Measurements from ENCODE around the gene TNFSF8. TPM values are rescaled to one million over a fixed set of nuclear protein-coding genes. Genes with fewer than 3 reads are reported as not detected.

Gene TNFSF8
- total RNA-seq, 1 experiment from 2014 or later = not detected

DNA sequence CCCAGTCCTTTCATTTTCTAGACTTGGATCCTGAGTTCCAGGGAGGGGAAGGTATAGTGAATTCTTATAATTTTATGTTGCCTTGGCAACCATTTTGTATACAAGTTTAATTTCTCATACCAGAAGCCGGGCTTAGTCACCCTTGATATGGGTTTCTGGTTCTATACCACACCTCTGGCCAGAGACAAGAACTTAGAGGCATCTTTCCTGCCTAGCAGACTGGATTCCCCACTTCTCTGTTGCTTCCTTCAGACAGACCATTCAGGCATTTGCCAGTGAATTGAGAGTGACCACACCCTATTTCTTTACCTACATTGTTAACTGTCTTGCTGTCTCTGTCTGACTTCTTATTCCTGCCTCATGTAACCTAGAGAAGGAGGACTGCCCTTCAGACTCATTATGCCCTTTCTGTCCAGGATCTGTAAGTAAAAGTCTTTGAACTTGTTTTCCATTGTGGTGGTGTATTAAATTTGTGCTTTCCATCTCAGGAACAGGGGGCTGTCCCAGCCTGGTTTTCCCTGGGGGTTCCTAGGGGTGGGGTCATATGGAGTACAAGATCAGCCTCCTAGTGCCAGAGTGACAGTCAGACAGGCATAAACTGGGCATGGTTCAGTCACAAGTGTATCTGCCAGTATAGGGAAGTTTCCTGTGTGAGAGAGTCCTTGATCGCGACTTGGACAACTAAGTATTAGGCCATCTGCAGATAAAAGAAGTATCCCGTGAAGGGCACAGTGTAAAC lies 27.4 kb downstream of the TNFSF8 start:
- Histone ChIP-seq H3K36me3 (no peaks in the 10 kb centered on the region), H3K9me3 (replicated peaks) (no peaks in the 10 kb centered on the region), H3K4me3 (no peak overlapping the region), H3K27ac (no peak overlapping the region), H3K4me1 (peaks cover 9% of the 10 kb centered on the region), H3K27me3 (no peaks in the 10 kb centered on the region)
- DNase-seq = no peak

DNA sequence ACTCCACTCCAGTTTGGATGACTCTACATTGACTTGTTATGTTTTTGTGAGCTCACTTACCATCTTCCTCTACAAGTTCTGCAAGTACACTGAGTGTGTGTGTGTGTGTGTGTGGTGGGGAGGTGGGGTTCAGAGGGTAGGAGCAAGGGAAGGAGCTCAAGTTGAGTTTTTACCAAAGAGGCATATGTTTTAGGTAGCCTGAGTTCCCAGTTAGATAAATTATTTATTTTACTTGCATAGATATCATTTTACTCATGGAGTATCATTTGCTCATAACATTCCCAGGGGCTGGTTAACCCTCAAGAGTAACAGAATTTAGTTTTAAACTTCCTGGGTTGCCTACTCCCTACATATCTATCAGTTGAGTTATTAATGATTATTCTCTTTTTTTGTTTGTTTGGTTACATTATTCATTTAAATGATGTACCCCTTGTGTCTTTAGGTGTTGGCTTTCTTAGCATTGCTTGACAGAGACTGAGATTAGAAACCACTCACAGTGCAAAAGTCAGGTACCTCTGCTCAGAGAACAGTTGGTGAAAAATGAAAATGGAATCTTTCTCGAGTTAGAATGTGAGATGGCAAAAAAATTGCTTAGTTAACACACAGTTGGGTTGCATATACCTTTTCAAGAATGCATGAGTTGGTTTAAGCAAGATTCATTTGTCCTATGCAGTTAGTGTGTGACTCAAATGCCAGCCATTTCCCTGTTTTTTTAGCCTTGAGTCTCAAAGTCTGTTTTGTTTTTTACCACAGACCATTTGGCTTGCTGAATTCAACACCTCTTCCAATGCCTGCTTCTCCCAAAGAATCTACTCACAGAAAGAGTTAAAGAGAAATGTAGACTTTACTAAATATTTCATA lies 29.2 kb downstream of the TNFSF8 start:
- H3K4me1 ChIP-seq = no peaks in the 10 kb centered on the region
- H3K9me3 ChIP-seq (replicated peaks) = no peaks in the 10 kb centered on the region
- no peaks in the 10 kb centered on the region for H3K27me3 ChIP-seq
- DNase-seq = no peak
- no peak overlapping the region for H3K27ac ChIP-seq
- H3K4me3 ChIP-seq = no peak overlapping the region
- no peaks in the 10 kb centered on the region for H3K36me3 ChIP-seq

GRCh38 chr9:114899995-114900394 lies 30.4 kb downstream of the TNFSF8 start:
- H3K4me3 ChIP-seq = no peak overlapping the region
- DNase-seq = no peak
- no peaks in the 10 kb centered on the region for H3K27me3 ChIP-seq
- peaks cover 9% of the 10 kb centered on the region for H3K4me1 ChIP-seq
- H3K27ac ChIP-seq = no peak overlapping the region
- no peaks in the 10 kb centered on the region for H3K9me3 ChIP-seq (replicated peaks)
- H3K36me3 ChIP-seq = no peaks in the 10 kb centered on the region

DNA sequence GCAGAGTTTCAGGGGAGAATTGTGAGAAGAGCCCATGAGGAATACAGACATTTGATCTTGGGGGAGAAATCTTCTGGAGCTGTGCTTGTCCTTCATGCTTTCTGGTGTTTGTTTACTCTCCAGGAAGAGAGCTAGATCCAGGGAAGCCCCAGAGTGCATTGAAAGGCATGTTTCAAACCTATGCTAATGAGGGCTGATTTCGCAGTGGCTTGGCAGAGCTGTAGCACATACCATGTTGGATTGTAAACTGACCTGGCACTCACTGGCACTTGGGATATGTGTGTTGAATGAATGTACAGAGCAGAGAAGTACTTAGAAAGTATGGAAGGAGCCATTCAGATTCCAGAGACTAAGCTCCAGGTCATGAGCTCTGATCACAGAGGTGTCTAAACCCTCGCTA lies 30.9 kb downstream of the TNFSF8 start:
- no peak overlapping the region for H3K27ac ChIP-seq
- DNase-seq = peak in 1 of 2 experiments; percentile 40
- H3K4me3 ChIP-seq = no peak overlapping the region
- no peaks in the 10 kb centered on the region for H3K36me3 ChIP-seq
- H3K27me3 ChIP-seq = no peaks in the 10 kb centered on the region
- peaks cover 14% of the 10 kb centered on the region for H3K4me1 ChIP-seq
- no peaks in the 10 kb centered on the region for H3K9me3 ChIP-seq (replicated peaks)

DNA sequence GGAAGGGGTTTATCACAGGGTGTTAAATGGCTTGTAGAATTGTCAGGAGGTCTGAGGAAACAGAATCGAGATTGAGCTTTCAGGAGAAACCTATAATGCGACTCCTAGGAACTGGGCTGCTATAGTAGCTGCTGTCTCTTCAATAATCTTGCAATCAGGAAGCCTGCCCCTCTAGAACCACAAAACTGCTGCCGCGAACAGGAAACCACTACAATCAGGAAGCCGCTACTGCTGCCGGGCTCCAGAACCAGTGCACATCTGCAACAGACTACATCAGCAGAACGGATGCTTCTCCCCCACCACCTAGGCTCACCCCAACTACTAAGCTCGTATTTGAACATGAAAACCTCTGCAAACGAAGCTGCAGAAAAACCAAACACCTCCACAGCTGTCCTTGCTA lies 31.6 kb downstream of the TNFSF8 start:
- H3K36me3 ChIP-seq = no peaks in the 10 kb centered on the region
- no peak overlapping the region for H3K4me3 ChIP-seq
- no peak for DNase-seq
- H3K9me3 ChIP-seq (replicated peaks) = no peaks in the 10 kb centered on the region
- H3K27ac ChIP-seq = no peak overlapping the region
- peaks cover 19% of the 10 kb centered on the region for H3K4me1 ChIP-seq
- no peaks in the 10 kb centered on the region for H3K27me3 ChIP-seq

DNA sequence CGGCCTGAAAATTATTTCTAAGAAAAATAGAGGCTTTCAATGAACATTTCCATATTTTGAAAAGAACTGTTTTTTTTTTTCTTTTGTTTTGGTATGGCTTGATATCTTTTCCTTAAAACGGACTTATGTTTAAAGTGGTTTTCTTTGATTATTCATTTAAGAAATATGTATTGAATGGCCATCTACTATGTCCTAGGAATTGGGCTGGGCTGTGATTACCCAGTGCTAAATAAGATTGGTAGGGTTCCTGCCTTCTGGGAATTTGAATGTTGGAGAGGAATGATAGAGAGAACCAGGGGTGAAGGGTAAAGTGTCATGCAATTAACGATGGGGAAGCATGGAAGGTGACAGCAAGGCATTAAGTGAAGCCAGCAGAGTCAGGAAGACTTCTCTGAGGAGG lies 33.2 kb downstream of the TNFSF8 start:
- peaks cover 19% of the 10 kb centered on the region for H3K4me1 ChIP-seq
- no peak for DNase-seq

GRCh38 chr9:114896344-114896743 lies 34.0 kb downstream of the TNFSF8 start:
- Histone ChIP-seq H3K9me3 (replicated peaks) (no peaks in the 10 kb centered on the region), H3K36me3 (no peaks in the 10 kb centered on the region)

More for the DNA sequence above, 33.2 kb downstream of the TNFSF8 start:
- no peaks in the 10 kb centered on the region for H3K27me3 ChIP-seq
- H3K36me3 ChIP-seq = no peaks in the 10 kb centered on the region
- H3K27ac ChIP-seq = no peak overlapping the region
- no peak overlapping the region for H3K4me3 ChIP-seq
- H3K9me3 ChIP-seq (replicated peaks) = no peaks in the 10 kb centered on the region

DNA sequence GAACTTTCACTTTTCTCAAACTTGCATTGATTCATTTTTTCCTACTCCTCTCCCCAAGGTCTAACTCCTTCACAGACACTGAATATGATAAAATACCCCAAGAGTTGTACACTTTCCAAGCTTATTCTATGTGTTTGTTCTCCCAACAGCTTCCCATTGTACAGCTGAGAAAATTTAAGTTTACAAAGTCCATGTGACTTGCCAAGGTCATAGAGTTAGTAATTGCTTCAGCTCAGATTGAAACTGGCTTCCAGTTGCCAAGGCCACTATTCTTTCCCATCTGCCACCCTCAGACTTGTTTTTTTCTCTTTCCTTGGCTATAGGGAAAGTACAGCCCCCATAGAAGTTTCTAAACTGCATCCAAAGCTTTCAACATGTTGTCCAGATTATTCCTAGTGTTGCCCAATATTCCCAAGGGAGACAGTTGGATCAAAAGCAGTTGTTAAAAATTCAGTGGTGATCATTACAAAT lies 34.8 kb downstream of the TNFSF8 start:
- Histone ChIP-seq H3K36me3 (no peaks in the 10 kb centered on the region), H3K4me3 (no peak overlapping the region), H3K9me3 (replicated peaks) (no peaks in the 10 kb centered on the region; the same call in 1 of the 2 replicates), H3K27ac (peak overlapping the region; percentile 42), H3K27me3 (no peaks in the 10 kb centered on the region), H3K4me1 (peaks cover 19% of the 10 kb centered on the region)
- DNase-seq = no peak

More at GRCh38 chr9:114896344-114896743, 34.0 kb downstream of the TNFSF8 start:
- Histone ChIP-seq H3K27me3 (no peaks in the 10 kb centered on the region), H3K4me3 (no peak overlapping the region), H3K27ac (no peak overlapping the region), H3K4me1 (peaks cover 19% of the 10 kb centered on the region)
- DNase-seq = no peak

DNA sequence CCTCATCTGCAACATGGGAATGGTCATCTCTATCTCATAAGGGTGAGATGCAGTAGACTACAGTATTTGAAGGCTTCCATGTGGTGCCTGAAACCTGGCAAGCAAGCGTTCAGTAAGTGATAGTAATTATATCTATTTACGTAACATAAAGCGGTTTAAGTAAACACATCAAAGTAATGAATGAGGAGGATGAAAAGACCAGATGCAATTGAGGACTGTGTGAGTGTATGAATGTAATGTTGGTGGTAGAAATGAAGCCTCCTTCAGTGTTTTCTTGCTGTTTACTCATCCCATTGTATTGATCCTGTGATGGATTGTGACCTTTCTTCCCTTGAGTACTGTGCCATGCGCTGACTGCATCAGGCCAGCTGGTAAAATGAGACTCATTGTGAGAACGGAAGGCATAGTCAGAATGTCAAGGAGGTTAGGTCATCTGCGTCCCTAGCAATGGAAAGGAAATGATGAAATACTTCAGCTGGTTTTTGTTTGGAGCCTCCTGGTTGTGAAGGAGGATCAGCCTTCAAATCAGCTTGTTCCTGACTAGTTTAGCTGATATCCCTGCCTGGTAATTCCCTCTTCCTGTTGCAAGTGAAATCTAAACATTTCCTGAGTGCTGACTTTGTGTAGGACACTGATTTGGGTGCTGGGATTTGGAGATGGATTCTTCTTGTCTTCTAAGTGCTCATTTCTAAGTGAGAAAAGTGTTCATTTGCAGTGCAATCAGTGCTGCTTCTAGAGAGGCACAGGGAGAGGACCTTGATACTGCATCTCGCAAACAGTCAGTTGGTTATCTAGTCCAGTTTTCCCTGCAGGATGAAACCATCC lies 35.6 kb downstream of the TNFSF8 start:
- Histone ChIP-seq H3K4me1 (peaks cover 19% of the 10 kb centered on the region), H3K4me3 (no peak overlapping the region), H3K9me3 (replicated peaks) (no peaks in the 10 kb centered on the region; the same call in 1 of the 2 replicates), H3K27ac (peak overlapping the region; percentile 42), H3K27me3 (no peaks in the 10 kb centered on the region), H3K36me3 (no peaks in the 10 kb centered on the region)
- peak; percentile 48 to 57 for DNase-seq

- H3K4me1 ChIP-seq = peaks cover 19% of the 10 kb centered on the region
- H3K36me3 ChIP-seq = no peaks in the 10 kb centered on the region
- no peaks in the 10 kb centered on the region; the same call in 1 of the 2 replicates for H3K9me3 ChIP-seq (replicated peaks)
- peak overlapping the region; percentile 42 for H3K27ac ChIP-seq
- H3K27me3 ChIP-seq = no peaks in the 10 kb centered on the region
- no peak overlapping the region for H3K4me3 ChIP-seq
- DNase-seq = no peak
These were observed 36.2 kb downstream of the TNFSF8 start for GRCh38 chr9:114894206-114894605.

DNA sequence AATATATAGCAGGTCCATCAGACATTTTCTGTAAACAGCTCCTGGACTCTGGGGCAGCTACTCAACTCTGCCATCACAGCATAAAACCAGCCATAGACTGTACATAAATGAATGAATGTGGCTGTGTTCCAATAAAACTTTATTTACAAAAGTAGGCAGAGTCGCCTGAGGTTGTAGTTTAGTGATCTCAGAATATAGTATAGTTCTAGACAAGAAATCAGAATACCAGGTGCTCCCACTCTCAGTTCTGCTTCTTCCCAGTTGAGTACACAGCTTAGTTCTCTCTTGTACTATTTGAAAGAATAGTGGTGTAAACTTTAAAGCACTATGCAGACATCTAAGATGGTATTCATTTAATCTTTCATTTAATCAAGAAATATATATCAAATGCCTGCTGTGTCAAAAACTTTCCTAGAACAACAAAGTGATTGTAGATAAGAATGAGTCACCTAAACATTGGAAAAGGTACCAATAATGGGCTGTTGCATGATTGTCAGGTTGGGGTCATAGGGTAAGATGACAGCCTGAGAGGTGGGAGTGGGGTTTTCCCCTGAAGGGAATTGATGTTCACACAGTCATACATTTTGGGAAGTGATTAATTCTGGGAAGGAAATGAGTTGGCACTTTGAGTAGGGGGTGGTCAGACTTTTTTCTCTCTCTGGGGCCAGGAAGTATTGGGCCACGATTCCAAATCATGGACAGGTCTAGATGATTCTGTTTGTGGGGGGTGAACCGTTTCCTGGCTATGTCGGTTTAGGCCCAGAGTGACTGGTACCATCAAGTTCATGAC lies 37.0 kb downstream of the TNFSF8 start:
- H3K27me3 ChIP-seq = no peaks in the 10 kb centered on the region
- H3K27ac ChIP-seq = no peak overlapping the region
- no peak overlapping the region for H3K4me3 ChIP-seq
- no peaks in the 10 kb centered on the region for H3K36me3 ChIP-seq
- DNase-seq = no peak
- peaks cover 19% of the 10 kb centered on the region for H3K4me1 ChIP-seq
- H3K9me3 ChIP-seq (replicated peaks) = no peaks in the 10 kb centered on the region; the same call in 1 of the 2 replicates

GRCh38 chr9:114889802-114890224 lies 40.6 kb downstream of the TNFSF8 start:
- Histone ChIP-seq H3K9me3 (replicated peaks) (peaks cover 12% of the 10 kb centered on the region; the same call in 1 of the 2 replicates), H3K27ac (no peak overlapping the region), H3K27me3 (no peaks in the 10 kb centered on the region), H3K4me1 (peaks cover 9% of the 10 kb centered on the region; the same call in 1 of the 2 replicates), H3K36me3 (no peaks in the 10 kb centered on the region), H3K4me3 (no peak overlapping the region)
- DNase-seq = no peak

GRCh38 chr9:114888607-114889006 lies 41.8 kb downstream of the TNFSF8 start:
- Histone ChIP-seq H3K27ac (no peak overlapping the region), H3K27me3 (no peaks in the 10 kb centered on the region), H3K4me1 (no peaks in the 10 kb centered on the region), H3K36me3 (no peaks in the 10 kb centered on the region), H3K4me3 (no peak overlapping the region), H3K9me3 (replicated peaks) (peaks cover 12% of the 10 kb centered on the region; the same call in 1 of the 2 replicates)
- DNase-seq = no peak

- H3K27ac ChIP-seq = no peak overlapping the region
- no peaks in the 10 kb centered on the region for H3K4me1 ChIP-seq
- no peaks in the 10 kb centered on the region for H3K36me3 ChIP-seq
- H3K9me3 ChIP-seq (replicated peaks) = peaks cover 12% of the 10 kb centered on the region; the same call in 1 of the 2 replicates
- H3K4me3 ChIP-seq = no peak overlapping the region
- no peak for DNase-seq
- H3K27me3 ChIP-seq = no peaks in the 10 kb centered on the region
These were observed 42.4 kb downstream of the TNFSF8 start for GRCh38 chr9:114887963-114888362.

Data from SJCRH30 (cell line).